ENCODE measurements around the gene SASH3. TPM values are rescaled to one million over a fixed set of nuclear protein-coding genes. Genes with fewer than 3 reads are reported as not detected.

SASH3 gene
- total RNA-seq, 2 donors from 2014 or later = not detected

DNA sequence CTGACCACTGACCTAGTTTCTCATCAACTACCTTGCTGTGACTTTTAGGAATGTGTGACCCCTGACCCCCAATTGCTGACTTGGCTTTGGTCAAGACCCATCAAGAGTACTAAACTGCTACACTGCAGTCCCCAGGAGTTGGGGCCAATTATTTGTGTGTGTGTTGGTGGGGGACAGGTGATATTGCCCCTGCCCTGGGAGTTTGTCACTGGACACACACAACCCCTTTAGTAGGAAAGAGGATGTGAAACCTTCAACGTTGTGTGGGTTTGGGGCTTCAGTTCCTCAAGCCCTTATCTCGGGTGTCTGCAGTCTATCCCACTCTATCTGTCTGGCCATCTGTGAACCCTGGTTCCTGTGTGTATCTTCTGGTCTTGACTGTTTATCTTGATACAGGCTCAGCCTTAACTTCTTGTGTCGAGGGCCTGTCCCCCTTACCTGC lies 6.5 kb downstream of the SASH3 start:
- H3K4me1 Mint-ChIP-seq = peaks cover 8% of the 10 kb centered on the region
- H3K9me3 Mint-ChIP-seq = peaks cover 26% of the 10 kb centered on the region
- H3K4me1 ChIP-seq (ENCODE audit: control insufficient read depth, insufficient read depth, low read length) = no peaks in the 10 kb centered on the region

DNA sequence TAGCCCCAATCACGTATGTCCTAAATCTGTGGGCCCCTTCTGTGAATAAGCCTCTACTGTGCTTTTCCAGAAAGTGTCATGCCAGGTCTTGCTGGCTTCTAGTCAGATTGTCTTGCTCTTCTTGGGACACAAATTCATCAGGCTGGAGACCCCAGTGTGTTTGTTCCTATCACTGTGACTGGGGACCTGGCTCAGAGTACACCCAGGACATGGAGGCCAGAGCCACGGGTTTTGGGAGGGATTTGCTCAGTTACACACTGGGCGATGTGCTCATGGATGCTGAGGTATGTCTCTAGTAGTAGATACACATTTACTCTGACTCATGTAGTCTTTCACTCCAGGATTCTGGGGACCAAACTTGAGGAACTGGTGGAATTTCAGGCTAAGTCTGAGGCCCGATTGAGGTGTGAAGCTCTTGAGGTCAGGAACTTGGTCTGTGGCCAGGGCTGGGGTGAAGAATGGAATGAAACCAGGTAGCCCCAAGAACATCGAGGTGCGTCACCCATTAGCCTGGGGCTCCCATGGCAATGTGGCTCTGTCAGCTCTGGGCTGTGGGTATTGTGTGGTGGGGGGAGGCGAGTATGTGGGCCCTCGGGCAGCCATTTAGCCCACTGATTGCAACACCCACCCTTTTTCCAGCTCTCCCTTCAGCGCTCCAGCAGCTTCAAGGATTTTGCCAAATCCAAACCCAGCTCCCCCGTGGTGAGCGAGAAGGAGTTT lies 7.7 kb downstream of the SASH3 start:
- WGBS, 2 experiments (ENCODE audit: insufficient coverage in 1 of 2, insufficient read length in 1 of 2) = 93 to 100% methylated on average over 1 to 8 of the region's 11 CpGs
- TF ChIP-seq, protein P1, sequence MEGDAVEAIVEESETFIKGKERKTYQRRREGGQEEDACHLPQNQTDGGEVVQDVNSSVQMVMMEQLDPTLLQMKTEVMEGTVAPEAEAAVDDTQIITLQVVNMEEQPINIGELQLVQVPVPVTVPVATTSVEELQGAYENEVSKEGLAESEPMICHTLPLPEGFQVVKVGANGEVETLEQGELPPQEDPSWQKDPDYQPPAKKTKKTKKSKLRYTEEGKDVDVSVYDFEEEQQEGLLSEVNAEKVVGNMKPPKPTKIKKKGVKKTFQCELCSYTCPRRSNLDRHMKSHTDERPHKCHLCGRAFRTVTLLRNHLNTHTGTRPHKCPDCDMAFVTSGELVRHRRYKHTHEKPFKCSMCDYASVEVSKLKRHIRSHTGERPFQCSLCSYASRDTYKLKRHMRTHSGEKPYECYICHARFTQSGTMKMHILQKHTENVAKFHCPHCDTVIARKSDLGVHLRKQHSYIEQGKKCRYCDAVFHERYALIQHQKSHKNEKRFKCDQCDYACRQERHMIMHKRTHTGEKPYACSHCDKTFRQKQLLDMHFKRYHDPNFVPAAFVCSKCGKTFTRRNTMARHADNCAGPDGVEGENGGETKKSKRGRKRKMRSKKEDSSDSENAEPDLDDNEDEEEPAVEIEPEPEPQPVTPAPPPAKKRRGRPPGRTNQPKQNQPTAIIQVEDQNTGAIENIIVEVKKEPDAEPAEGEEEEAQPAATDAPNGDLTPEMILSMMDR (conservative IDR thresholded peaks at IDR 0.05) = no peak
- peaks cover 26% of the 10 kb centered on the region for H3K9me3 Mint-ChIP-seq
- no peak overlapping the region for H3K4me3 ChIP-seq (ENCODE audit: low read length)
- H3K4me1 Mint-ChIP-seq = peaks cover 6% of the 10 kb centered on the region
- DNase-seq = no peak
- H3K27me3 ChIP-seq (ENCODE audit: control insufficient read depth, insufficient read depth, low read length, poor library complexity, severe bottlenecking) = no peaks in the 10 kb centered on the region
- H3K9ac ChIP-seq (ENCODE audit: extremely low read depth, low read length, poor library complexity, severe bottlenecking) = no peak overlapping the region
- no peaks in the 10 kb centered on the region for H3K36me3 ChIP-seq (ENCODE audit: control insufficient read depth, insufficient read depth, low read length)
- no peak overlapping the region for H3K27ac Mint-ChIP-seq
- no peaks in the 10 kb centered on the region for H3K27me3 Mint-ChIP-seq (ENCODE audit: insufficient read depth)
- H3K36me3 Mint-ChIP-seq (ENCODE audit: low read depth) = no peaks in the 10 kb centered on the region
- H3K4me1 ChIP-seq (ENCODE audit: control insufficient read depth, insufficient read depth, low read length) = no peaks in the 10 kb centered on the region
- no peak overlapping the region for H3K27ac ChIP-seq (ENCODE audit: low read depth, low read length)
- H3K4me3 Mint-ChIP-seq = no peak overlapping the region
- H3K9me3 ChIP-seq (ENCODE audit: control insufficient read depth, low read length) = no peaks in the 10 kb centered on the region

More for the DNA sequence above, 6.5 kb downstream of the SASH3 start:
- Histone ChIP-seq H3K4me3 (ENCODE audit: low read length) (no peak overlapping the region), H3K9ac (ENCODE audit: extremely low read depth, low read length, poor library complexity, severe bottlenecking) (no peak overlapping the region), H3K27ac (ENCODE audit: low read depth, low read length) (no peak overlapping the region), H3K27me3 (ENCODE audit: control insufficient read depth, insufficient read depth, low read length, poor library complexity, severe bottlenecking) (no peaks in the 10 kb centered on the region), H3K9me3 (ENCODE audit: control insufficient read depth, low read length) (no peaks in the 10 kb centered on the region), H3K36me3 (ENCODE audit: control insufficient read depth, insufficient read depth, low read length) (no peaks in the 10 kb centered on the region)
- Mint-ChIP-seq H3K27ac (no peak overlapping the region), H3K27me3 (ENCODE audit: insufficient read depth) (no peaks in the 10 kb centered on the region), H3K36me3 (ENCODE audit: low read depth) (no peaks in the 10 kb centered on the region), H3K4me3 (no peak overlapping the region)
- WGBS, 2 experiments (ENCODE audit: insufficient coverage in 1 of 2, insufficient read length in 1 of 2) = 100% methylated on average over 3 of the region's 3 CpGs; no CpG with 5 or more reads in 1 of the 2 experiments
- TF ChIP-seq, protein P1 (conservative IDR thresholded peaks at IDR 0.05) = no peak
- no peak for DNase-seq

DNA sequence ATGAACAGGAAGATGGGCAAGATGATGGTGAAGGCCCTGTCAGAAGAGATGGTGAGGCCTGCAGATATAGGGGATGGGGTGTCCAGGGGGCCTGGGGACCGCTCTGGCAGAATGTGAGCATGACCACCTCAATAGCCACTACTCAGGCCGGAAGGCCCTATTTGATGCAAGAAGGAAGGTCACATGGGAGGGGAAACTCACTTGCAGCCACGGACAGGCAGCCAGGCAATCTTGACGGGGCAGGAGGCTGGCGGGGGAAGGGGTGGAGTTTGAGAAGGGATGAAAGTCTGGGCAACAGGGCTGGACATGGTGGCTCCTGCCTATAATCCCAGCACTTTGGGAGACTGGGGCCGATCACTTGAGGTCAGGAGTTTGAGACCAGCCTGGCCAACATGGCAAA lies 8.8 kb downstream of the SASH3 start:
- no peaks in the 10 kb centered on the region for H3K27me3 ChIP-seq (ENCODE audit: control insufficient read depth, insufficient read depth, low read length, poor library complexity, severe bottlenecking)
- Mint-ChIP-seq H3K9me3 (peaks cover 21% of the 10 kb centered on the region), H3K36me3 (ENCODE audit: low read depth) (no peaks in the 10 kb centered on the region), H3K4me3 (no peak overlapping the region), H3K27me3 (ENCODE audit: insufficient read depth) (no peaks in the 10 kb centered on the region), H3K27ac (no peak overlapping the region), H3K4me1 (peaks cover 6% of the 10 kb centered on the region)
- H3K36me3 ChIP-seq (ENCODE audit: control insufficient read depth, insufficient read depth, low read length) = no peaks in the 10 kb centered on the region
- TF ChIP-seq, protein P1 (conservative IDR thresholded peaks at IDR 0.05) = no peak
- no peak overlapping the region for H3K4me3 ChIP-seq (ENCODE audit: low read length)
- 87% methylated on average over 6 of the region's 6 CpGs; no CpG with 5 or more reads in 1 of the 2 experiments for WGBS, 2 experiments (ENCODE audit: insufficient coverage in 1 of 2, insufficient read length in 1 of 2)
- no peaks in the 10 kb centered on the region for H3K4me1 ChIP-seq (ENCODE audit: control insufficient read depth, insufficient read depth, low read length)
- no peak overlapping the region for H3K9ac ChIP-seq (ENCODE audit: extremely low read depth, low read length, poor library complexity, severe bottlenecking)
- H3K27ac ChIP-seq (ENCODE audit: low read depth, low read length) = no peak overlapping the region
- DNase-seq = no peak
- no peaks in the 10 kb centered on the region for H3K9me3 ChIP-seq (ENCODE audit: control insufficient read depth, low read length)
